Activated CD4-positive, alpha-beta T cell treated with anti-CD3 and anti-CD28 coated beads for 36 hours (primary cell): Measurements from ENCODE around the gene C1orf53. TPM values are rescaled to one million over a fixed set of nuclear protein-coding genes. Genes with fewer than 3 reads are reported as not detected.
"Not testable (repeated sequence)": the region's sequence is repeated elsewhere in the genome, so short reads cannot be mapped to it uniquely, and the experiment has no call there.

ENCODE experiments used
- ATAC-seq: fragments of 200-7000 bp; cut with Tn5 transposase; one replicate; pipeline ENCODE4 v1.10.0; 2021; ENCODE audit warnings: mild to moderate bottlenecking, moderate library complexity
- CTCF ChIA-PET: fragments of 350-600 bp; sonication (Branson Sonifier 250); formaldehyde crosslinking; loops from one replicate; lab custom pipeline; 2021; ENCODE audit warnings: antibody characterized with exemption; lab: Charles Lee
- POLR2A ChIA-PET: fragments of 350-600 bp; sonication (Branson Sonifier 250); formaldehyde crosslinking; loops from one replicate; lab custom pipeline; 2021; ENCODE audit warnings: antibody characterized with exemption, inconsistent platforms; lab: Charles Lee
- DNase-seq: peaks from one replicate; pipeline ENCODE4 v3.0.0-alpha.2; 2020
- H3K27ac Mint-ChIP-seq: one replicate; pipeline ENCODE4 v1.8.0; 2021; ENCODE audit warnings: mixed read lengths
- H3K27me3 Mint-ChIP-seq: one replicate; pipeline ENCODE4 v1.8.0; 2021; ENCODE audit warnings: mixed read lengths
- H3K36me3 Mint-ChIP-seq: one replicate; pipeline ENCODE4 v1.8.0; 2021; ENCODE audit warnings: low read depth, mixed read lengths
- H3K4me1 Mint-ChIP-seq: one replicate; pipeline ENCODE4 v1.8.0; 2021; ENCODE audit warnings: mixed read lengths
- H3K4me3 Mint-ChIP-seq: one replicate; pipeline ENCODE4 v1.8.0; 2021; ENCODE audit warnings: mild to moderate bottlenecking, moderate library complexity, mixed read lengths
- H3K9me3 Mint-ChIP-seq: one replicate; pipeline ENCODE4 v1.8.0; 2021; ENCODE audit warnings: low read depth, mixed read lengths
- intact Hi-C, 2 experiments: fragments of 100-400 bp; cut with DNase I in 1 of 2; cut with micrococcal nuclease in 1 of 2; formaldehyde crosslinking; loops; one replicate each; pipeline versions ENCODE4 v1.14.2 to v1.15.1; 2022 to 2024; cut with DNase I, micrococcal nuclease
- total RNA-seq, 2 experiments: library from RNA; stranded (reverse); gene quantifications; one replicate each; pipeline ENCODE4 v1.2.3, GENCODE V29; 2021

Gene C1orf53
- total RNA-seq, 2 experiments from 2014 or later = 0.66 TPM; not detected in 1

DNA sequence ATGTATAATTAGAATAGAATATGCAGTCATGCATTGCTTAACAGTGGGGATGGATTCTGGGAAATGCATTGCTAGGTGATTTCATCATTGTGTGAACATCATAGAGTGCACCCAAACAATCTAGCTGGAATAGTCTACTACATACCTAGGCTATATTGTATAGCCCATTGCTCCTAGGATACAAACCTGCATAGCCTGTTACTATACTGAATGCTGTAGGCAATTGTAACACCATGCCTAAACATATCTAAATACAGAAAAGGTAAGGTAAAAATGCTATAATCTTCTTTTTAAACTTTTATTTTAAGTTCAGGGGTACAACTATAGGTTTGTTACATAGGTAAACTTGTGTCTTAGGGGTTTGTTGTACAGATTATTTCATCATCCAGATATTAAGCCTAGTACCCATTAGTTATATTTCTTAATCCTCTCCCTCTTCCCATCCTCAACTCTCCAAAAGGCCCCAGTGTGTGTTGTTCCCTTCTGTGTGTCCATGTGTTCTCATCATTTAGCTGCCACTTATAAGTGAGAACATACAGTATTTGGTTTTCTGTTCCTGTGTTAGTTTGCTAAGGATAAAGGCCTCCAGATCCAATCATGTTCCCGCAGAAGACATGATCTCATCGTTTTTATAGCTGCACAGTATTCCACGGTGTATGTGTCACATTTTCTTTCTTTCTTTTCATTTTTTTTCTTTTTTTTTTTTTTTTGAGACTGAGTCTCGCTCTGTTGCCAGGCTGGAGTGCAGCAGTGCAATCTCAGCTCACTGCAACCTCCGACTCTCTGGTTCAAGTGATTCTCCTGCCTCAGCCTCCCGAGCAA is 36.9 kb downstream of the C1orf53 start:
- H3K36me3 Mint-ChIP-seq, H3K27ac Mint-ChIP-seq, intact Hi-C loops, H3K4me1 Mint-ChIP-seq, DNase-seq, H3K27me3 Mint-ChIP-seq, H3K4me3 Mint-ChIP-seq, POLR2A ChIA-PET, H3K9me3 Mint-ChIP-seq: not testable (repeated sequence)
- CTCF ChIA-PET = interaction anchor here (0.6 kb wide), 1 partner anchor 10 kb away, joined by 3 read pairs; no protein-coding TSS in a partner anchor
- ATAC-seq = peak; percentile 45

DNA sequence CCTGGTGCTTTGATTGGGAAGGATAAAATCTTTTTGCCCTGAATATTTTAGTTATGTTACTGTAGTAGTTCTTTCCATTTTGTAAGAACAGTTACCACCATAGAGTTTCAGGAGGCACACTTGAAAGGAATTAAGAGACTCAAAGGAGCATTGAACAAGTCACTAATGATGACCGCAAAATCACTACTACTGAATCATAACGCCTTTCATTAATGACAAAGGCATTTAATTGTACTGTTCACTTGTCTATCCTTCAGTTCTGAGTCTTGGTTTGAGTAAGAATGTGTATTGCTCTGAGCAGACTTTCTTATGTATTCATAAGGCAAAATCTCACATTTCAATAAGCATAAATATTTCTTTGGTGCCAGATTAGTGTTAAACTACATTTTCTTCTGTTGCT is 39.6 kb downstream of the C1orf53 start:
- no peak for DNase-seq
- no peak overlapping the region for H3K27ac Mint-ChIP-seq
- no peak overlapping the region for H3K4me3 Mint-ChIP-seq
- no peaks in the 10 kb centered on the region for H3K9me3 Mint-ChIP-seq
- no peaks in the 10 kb centered on the region for H3K36me3 Mint-ChIP-seq
- ChIA-PET POLR2A (no interaction called here), CTCF (no interaction called here)
- intact Hi-C loops = no loop called here
- peaks cover 10% of the 10 kb centered on the region for H3K27me3 Mint-ChIP-seq
- peaks cover 7% of the 10 kb centered on the region for H3K4me1 Mint-ChIP-seq
- ATAC-seq = peak; percentile 75

DNA sequence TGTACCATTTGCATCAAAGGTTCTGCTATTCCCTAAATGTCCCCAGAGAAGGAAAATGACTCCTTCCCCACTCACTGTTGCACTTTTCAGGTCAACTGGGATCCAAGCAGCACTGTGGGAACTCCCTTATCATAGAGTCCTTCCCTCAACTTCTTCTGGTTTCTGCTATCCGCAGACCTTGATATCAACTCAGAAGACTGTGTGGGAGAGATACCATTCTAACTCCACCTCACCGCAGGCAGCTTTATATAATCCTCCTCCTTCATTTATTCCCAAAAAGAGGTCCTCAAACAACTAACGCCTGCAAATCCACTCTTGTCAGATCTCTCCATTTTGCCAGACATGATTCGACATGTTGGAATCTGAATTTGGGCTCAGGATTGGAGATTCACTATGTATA is 42.1 kb downstream of the C1orf53 start:
- ChIA-PET CTCF (interaction anchor here (0.5 to 1.3 kb wide), 2 partner anchors 13 to 14 kb away, joined by 3 to 5 read pairs; no protein-coding TSS in a partner anchor), POLR2A (no interaction called here)
- Mint-ChIP-seq H3K27ac (no peak overlapping the region), H3K4me1 (peaks cover 22% of the 10 kb centered on the region), H3K9me3 (no peaks in the 10 kb centered on the region), H3K36me3 (no peaks in the 10 kb centered on the region), H3K4me3 (no peak overlapping the region), H3K27me3 (peaks cover 8% of the 10 kb centered on the region)
- no peak for ATAC-seq
- intact Hi-C loops = no loop called here
- no peak for DNase-seq

DNA sequence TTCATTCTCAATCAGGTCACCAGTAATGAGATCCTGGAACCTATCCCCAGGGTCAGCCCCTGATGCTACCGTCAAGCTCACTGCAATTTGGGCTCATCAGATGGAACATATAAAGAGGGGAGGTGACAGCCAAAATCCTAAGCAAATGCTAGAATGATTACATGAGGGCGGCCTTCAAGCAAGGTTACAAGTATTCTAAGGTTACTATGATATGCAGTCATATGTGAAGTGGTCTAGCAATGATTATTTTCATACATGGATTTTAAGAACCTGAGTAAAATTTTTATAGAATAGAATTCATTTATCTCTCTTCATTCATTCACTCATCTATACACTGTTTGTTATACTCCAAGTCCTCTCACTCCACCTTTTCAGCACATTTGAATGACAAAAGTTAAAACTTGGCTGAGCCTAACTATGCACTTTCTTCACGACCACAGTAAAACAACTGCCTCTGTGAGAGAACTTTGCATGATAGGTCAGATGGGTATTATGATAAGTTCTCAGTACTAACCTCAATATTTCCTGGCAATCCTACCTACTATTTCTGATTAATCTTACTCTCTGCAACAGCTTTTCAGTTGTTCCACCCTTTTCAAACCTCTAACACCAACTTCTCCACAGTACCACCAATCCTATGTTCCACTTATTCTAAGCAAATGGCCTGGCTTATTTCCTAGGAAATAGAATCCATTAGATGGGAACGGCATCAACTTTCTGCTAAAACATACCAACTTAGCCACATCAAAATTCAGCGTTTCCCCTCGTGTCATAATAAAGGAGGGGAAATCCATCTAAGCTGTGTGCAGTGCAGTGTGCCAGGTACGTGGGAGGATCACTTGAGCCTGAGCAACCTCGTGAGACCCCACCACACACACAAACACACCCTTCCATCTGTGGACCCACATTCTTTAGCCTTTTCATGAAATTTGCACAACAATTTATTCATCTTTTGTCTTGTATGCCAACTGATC is 46.8 kb downstream of the C1orf53 start:
- DNase-seq = peak; percentile 50
- POLR2A ChIA-PET = no interaction called here
- H3K9me3 Mint-ChIP-seq = no peaks in the 10 kb centered on the region
- CTCF ChIA-PET = no interaction called here
- peak overlapping the region; percentile 18 for H3K4me3 Mint-ChIP-seq
- peaks cover 25% of the 10 kb centered on the region for H3K4me1 Mint-ChIP-seq
- H3K27ac Mint-ChIP-seq = peak overlapping the region; percentile 91
- peaks cover 7% of the 10 kb centered on the region for H3K27me3 Mint-ChIP-seq
- H3K36me3 Mint-ChIP-seq = no peaks in the 10 kb centered on the region
- intact Hi-C loops = no loop called here
- ATAC-seq = peak; percentile 75

DNA sequence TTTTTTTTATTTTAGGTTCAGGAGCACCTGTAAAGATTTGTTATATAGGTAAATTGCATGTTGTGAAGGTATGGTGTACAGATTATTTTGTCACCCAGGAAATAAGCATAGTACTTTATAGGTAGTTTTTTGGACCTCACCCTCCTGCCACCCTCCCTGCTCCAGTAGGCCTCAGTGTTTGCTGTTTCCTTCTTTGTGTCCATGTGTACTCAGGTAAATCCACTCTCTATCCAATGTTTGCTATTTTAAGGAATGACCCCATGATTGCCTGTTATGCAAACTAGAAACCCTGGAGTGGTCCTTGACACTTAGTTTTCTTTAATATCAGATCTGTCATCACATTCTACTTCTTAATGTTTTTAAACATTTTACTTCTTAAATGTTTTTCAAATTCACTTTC is 48.7 kb downstream of the C1orf53 start:
- ChIA-PET POLR2A (no interaction called here), CTCF (no interaction called here)
- Mint-ChIP-seq H3K36me3 (no peaks in the 10 kb centered on the region), H3K27me3 (no peaks in the 10 kb centered on the region), H3K27ac (no peak overlapping the region), H3K9me3 (no peaks in the 10 kb centered on the region), H3K4me3 (no peak overlapping the region), H3K4me1 (peaks cover 32% of the 10 kb centered on the region)
- ATAC-seq = no peak
- no peak for DNase-seq
- intact Hi-C loops = no loop called here

DNA sequence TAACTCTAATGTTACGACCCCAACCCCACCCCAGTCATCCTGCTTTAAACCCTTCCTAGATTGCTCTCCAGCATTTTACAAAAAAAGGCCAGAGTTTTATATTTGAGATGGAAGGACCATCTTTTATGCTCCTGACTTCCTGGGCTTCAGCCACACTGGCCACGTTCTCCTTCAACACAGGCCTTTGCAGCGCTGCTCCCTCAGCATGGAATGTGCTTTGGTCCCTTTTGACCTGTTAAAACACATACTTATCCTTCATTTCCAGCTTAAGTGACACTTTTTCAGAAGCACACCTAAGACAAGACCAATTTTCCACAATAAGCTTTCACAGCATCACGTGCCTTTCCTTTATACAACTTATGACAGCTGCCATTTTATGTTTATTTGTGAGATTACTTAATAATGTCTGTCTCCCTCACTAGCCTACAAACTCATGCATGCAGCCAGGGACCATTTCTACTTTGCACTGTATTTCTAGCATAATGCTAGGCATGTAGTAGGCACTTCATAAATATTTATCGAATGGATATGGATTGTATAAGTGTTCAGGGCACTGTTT is 49.3 kb downstream of the C1orf53 start:
- H3K36me3 Mint-ChIP-seq = no peaks in the 10 kb centered on the region
- intact Hi-C loops = no loop called here
- ChIA-PET POLR2A (no interaction called here), CTCF (no interaction called here)
- peaks cover 34% of the 10 kb centered on the region for H3K4me1 Mint-ChIP-seq
- H3K9me3 Mint-ChIP-seq = no peaks in the 10 kb centered on the region
- no peak overlapping the region for H3K4me3 Mint-ChIP-seq
- no peak overlapping the region for H3K27ac Mint-ChIP-seq
- ATAC-seq (no peak), DNase-seq (no peak)
- no peaks in the 10 kb centered on the region for H3K27me3 Mint-ChIP-seq

DNA sequence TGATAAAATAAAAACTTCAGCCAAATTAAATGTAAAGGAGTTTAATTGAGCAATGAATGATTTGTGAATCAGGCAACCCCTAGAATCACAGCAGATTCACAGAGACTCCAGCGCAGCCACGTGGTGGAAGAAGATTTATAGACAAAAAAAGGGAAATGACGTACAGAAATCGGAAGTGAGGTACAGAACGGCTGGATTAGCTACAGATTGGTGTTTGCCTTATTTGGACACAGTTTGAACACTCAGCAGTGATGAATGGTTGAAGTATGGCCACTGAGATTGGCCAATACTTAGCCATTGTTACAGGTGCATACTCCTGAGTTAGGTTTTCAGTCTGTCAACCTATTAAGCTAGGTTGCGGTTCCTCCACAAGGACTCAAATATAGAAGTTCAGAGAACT is 51.0 kb downstream of the C1orf53 start:
- H3K27me3 Mint-ChIP-seq, intact Hi-C loops, DNase-seq, H3K27ac Mint-ChIP-seq, H3K4me3 Mint-ChIP-seq, POLR2A ChIA-PET, ATAC-seq, H3K9me3 Mint-ChIP-seq, CTCF ChIA-PET, H3K36me3 Mint-ChIP-seq: not testable (repeated sequence)
- H3K4me1 Mint-ChIP-seq = peaks cover 25% of the 10 kb centered on the region

DNA sequence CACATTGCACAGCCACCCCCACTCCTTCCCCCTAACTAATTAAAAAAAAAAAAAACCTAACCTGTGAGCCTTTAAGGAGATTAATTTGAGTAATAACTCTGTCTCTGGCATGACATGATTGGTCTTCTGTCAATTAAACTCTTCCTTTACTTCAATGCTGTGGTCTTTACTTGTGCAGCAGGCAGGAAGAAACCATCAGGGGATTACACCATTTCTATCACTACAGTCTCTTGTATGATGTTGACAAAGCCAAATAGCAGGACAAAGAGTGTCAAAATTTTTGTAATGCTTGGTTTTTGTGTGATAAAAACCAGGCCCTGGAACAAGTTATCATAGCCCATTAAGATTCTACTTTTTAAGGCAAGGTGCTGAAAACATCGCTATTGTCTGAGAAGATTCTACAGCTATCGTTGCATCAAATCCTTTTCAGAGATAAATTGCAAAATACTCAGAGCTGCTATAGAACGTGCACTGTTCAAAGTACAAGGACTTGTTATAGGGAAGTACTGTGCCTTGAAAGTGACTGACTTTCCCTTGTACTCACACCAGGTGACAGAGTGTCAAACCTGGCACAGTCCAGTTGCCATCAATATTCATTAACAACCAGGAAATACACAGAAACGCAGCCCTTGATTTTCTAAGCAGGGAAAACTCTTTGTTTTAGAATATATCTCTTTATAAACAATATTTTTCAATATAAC is 52.4 kb downstream of the C1orf53 start:
- H3K27me3 Mint-ChIP-seq = peaks cover 1% of the 10 kb centered on the region
- H3K9me3 Mint-ChIP-seq = no peaks in the 10 kb centered on the region
- peaks cover 11% of the 10 kb centered on the region for H3K4me1 Mint-ChIP-seq
- no peak overlapping the region for H3K4me3 Mint-ChIP-seq
- no peaks in the 10 kb centered on the region for H3K36me3 Mint-ChIP-seq
- intact Hi-C loops = no loop called here
- CTCF ChIA-PET = no interaction called here
- ATAC-seq (no peak), DNase-seq (no peak)
- H3K27ac Mint-ChIP-seq = no peak overlapping the region
- POLR2A ChIA-PET = no interaction called here

DNA sequence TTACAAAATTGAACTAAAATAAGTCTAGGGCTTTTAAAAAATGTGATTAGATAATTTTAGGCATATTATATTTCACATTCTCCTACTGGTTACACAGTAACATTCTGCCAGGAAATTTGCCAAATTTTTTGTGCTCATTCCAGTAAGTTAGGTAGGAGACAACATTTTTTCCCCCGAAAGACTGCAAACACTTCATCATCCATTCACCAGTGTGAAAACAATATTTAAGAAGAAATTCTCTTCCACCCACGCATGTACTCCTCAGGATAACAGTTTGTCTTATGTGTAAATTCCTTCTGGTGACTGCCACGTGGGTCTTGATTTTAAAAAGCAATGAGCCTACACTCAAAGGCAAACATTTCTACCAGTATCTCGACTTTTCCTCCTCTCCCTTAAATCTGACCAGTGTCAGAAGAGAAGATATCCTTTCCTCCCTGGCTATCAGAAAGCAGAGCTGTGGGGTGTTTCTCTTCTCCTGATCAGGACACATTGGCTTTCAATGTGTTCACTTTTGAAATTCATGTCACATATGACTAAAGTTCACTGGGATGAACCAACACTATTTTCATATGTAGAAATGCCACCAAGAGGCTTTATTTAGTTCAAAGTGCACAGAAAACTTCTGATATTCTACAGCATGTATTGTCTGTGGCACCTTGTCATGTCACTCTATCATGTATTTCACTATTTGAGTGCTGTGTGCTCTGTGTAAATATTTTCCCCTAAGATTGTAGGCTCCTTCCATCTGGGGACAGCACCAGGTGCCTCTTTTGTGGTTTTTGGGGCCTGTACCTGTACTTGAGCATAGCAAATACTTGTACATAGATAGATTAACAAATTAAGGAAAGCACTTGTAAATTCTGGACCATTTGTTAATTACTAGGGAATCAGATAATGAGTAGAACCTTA is 53.3 kb downstream of the C1orf53 start:
- ATAC-seq = peak; percentile 75
- peak; percentile 22 for DNase-seq
- Mint-ChIP-seq H3K4me3 (no peak overlapping the region), H3K27me3 (peaks cover 1% of the 10 kb centered on the region), H3K9me3 (no peaks in the 10 kb centered on the region), H3K36me3 (no peaks in the 10 kb centered on the region), H3K27ac (no peak overlapping the region), H3K4me1 (peaks cover 9% of the 10 kb centered on the region)
- ChIA-PET POLR2A (no interaction called here), CTCF (no interaction called here)
- intact Hi-C loops = no loop called here
